PC-9 (cell line): ENCODE measurements around the gene NPY4R2. TPM values are rescaled to one million over a fixed set of nuclear protein-coding genes. Genes with fewer than 3 reads are reported as not detected.
A peak's percentile ranks its signal among the peaks of the same experiment; 100 is the strongest.
"Not testable (repeated sequence)": the region's sequence is repeated elsewhere in the genome, so short reads cannot be mapped to it uniquely, and the experiment has no call there.

Experiments
- BruUV-seq: library from RNA; stranded (reverse); fragments of 400-500 nt; replicated peaks from 2 replicates; lab custom pipeline; 2021; lab: Mats Ljungman, UMichigan
- CTCF ChIA-PET: fragments of 300-600 bp; sonication (Branson Sonifier 250); formaldehyde crosslinking; loops from one replicate; lab custom pipeline; 2022; ENCODE audit warnings: antibody characterized with exemption; lab: Charles Lee
- POLR2A ChIA-PET: fragments of 300-600 bp; sonication (Branson Sonifier 250); formaldehyde crosslinking; loops from one replicate; lab custom pipeline; 2022; ENCODE audit warnings: antibody characterized with exemption; ENCODE audit not compliant: unreplicated experiment; lab: Charles Lee
- DNase-seq, 2 experiments: peaks; one replicate each; pipeline versions ENCODE4 v3.0.0 to v3.0.0-alpha.2; 2015 to 2022; ENCODE audit warnings: mixed read lengths in 1 of 2
- H2AFZ ChIP-seq: fragments of 200-600 bp; sonication (generic); 2 replicates; pipeline ENCODE4 v1.8.1; 2017; ENCODE audit warnings: antibody characterized with exemption
- H3F3A ChIP-seq: fragments of 200-600 bp; sonication (generic); 2 replicates; pipeline ENCODE4 v1.8.1; 2017; ENCODE audit warnings: antibody characterized with exemption, mild to moderate bottlenecking, low read depth; ENCODE audit not compliant: insufficient read depth
- H3K27ac ChIP-seq: fragments of 200-600 bp; sonication (generic); 2 replicates; pipeline ENCODE4 v1.6.1; 2016; ENCODE audit warnings: mixed run types
- H3K27me3 ChIP-seq: fragments of 200-600 bp; sonication (generic); 2 replicates; pipeline ENCODE4 v1.6.1; 2016; ENCODE audit warnings: low read depth, mixed run types; ENCODE audit not compliant: insufficient read depth
- H3K36me3 ChIP-seq: fragments of 200-600 bp; sonication (generic); 2 replicates; pipeline ENCODE4 v1.6.1; 2016; ENCODE audit warnings: low read depth, mixed run types
- H3K4me1 ChIP-seq: fragments of 200-600 bp; sonication (generic); replicated peaks from 2 replicates; pipeline ENCODE4 v1.6.1; 2016; ENCODE audit warnings: mixed run types; ENCODE audit not compliant: insufficient read depth
- H3K4me2 ChIP-seq: fragments of 200-600 bp; sonication (generic); 2 replicates; pipeline ENCODE4 v1.6.1; 2017; ENCODE audit warnings: mixed run types
- H3K4me3 ChIP-seq: fragments of 200-600 bp; sonication (generic); 2 replicates; pipeline ENCODE4 v1.6.1; 2016; ENCODE audit warnings: mixed run types
- H3K79me2 ChIP-seq: fragments of 200-600 bp; sonication (generic); 2 replicates; pipeline ENCODE4 v1.6.1; 2017; ENCODE audit warnings: low read depth, mixed run types
- H3K9me2 ChIP-seq: fragments of 200-600 bp; sonication (generic); 2 replicates; pipeline ENCODE4 v1.8.1; 2017; ENCODE audit warnings: mild to moderate bottlenecking; ENCODE audit not compliant: insufficient read depth
- H3K9me3 ChIP-seq: fragments of 200-600 bp; sonication (generic); 2 replicates; pipeline ENCODE4 v1.8.1; 2016; ENCODE audit warnings: low read depth; ENCODE audit not compliant: insufficient read depth
- H4K20me1 ChIP-seq: fragments of 200-600 bp; sonication (generic); 2 replicates; pipeline ENCODE4 v1.8.1; 2017; ENCODE audit not compliant: insufficient read depth
- CTCF ChIP-seq: fragments of 200-600 bp; sonication (generic); conservative IDR thresholded peaks from 2 replicates; pipeline ENCODE4 v1.6.1; 2017; ENCODE audit warnings: mixed run types, antibody characterized with exemption, mild to moderate bottlenecking, moderate library complexity
- intact Hi-C: fragments of 100-400 bp; cut with micrococcal nuclease; formaldehyde crosslinking; loops from one replicate; pipeline ENCODE4 v1.10.0; 2022; ENCODE audit not compliant: unreplicated experiment
- total RNA-seq: library from RNA; stranded (reverse); gene quantifications from 2 replicates; pipeline ENCODE4 v1.2.3, GENCODE V29; 2021

Gene NPY4R2
- total RNA-seq, 1 experiment from 2014 or later: not detected

- DNase-seq, H3K9me3 ChIP-seq, H2AFZ ChIP-seq, H3K27me3 ChIP-seq, H4K20me1 ChIP-seq, H3K4me3 ChIP-seq, intact Hi-C loops, H3K27ac ChIP-seq, POLR2A ChIA-PET, H3K79me2 ChIP-seq, H3K36me3 ChIP-seq, CTCF ChIA-PET, H3K4me1 ChIP-seq, BruUV-seq, H3K4me2 ChIP-seq, H3F3A ChIP-seq, H3K9me2 ChIP-seq: not testable (repeated sequence)
Observed at GRCh38 chr10:47914052-47914451, 4.4 kb upstream of the NPY4R2 start.

DNA sequence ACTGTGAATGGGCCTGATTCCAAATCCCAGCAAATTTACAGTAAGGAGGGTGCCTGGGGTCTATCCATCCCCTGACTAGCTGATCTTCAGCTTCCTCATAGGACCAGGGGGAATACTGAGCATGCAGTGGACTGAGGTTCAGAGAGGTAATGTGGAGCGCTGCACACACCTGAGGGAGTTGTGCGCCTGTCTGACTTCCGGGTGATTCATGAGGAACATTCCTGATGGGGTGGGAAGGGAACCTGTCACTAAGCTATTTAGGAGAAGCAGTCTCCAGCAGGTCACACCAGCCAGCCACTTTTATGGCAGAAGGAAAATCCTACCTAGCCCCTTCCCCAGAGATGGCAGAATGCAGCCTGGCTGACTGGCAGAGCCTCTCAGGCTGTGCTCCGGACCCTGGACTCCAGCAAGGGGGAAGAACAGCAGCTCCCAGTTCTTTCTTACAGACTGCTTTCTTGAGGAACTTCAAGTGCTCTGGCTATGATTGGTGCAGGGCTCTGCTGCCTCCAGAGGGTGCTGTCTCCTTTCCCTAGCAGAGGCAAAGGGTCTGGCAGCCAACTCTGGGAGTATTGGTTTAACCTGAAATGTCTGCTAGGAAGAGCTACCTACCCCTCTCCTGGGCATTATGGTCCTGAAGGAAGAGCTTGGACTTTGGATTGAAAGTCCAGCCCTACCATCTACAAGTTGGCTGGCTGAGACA is 2.5 kb upstream of the NPY4R2 start:
- H3K4me3 ChIP-seq, H3K9me3 ChIP-seq, H3K36me3 ChIP-seq, H3K4me2 ChIP-seq, H3F3A ChIP-seq, H2AFZ ChIP-seq, H4K20me1 ChIP-seq, intact Hi-C loops, CTCF ChIA-PET, H3K4me1 ChIP-seq, H3K27me3 ChIP-seq, POLR2A ChIA-PET, BruUV-seq, H3K79me2 ChIP-seq, H3K9me2 ChIP-seq, H3K27ac ChIP-seq: not testable (repeated sequence)
- DNase-seq: peak in 1 of 2 experiments; percentile 40
- peak; percentile 55 for TF ChIP-seq CTCF

DNA sequence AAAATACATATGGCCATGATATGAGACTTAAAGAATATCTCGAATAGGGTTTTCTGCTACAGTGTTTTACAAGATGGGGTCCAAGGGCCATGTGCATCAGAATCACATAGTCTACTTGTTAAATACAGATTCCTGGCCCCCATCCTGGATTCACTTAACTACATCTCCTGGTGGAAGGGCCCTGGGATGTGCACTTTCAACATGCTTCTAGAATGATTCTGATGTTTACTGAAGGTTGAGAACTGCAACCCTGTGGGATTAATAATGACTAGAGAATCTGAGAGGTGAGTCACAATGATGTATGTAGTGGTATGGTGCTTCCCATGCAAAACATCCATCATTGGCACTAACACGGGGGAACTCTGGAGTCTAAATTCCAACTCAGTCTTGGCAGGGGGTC is 2.1 kb downstream of the NPY4R2 start:
- H3K4me1 ChIP-seq, H3K4me3 ChIP-seq, H3K36me3 ChIP-seq, CTCF ChIA-PET, H3K9me2 ChIP-seq, H4K20me1 ChIP-seq, H3F3A ChIP-seq, BruUV-seq, H3K27ac ChIP-seq, intact Hi-C loops, H3K27me3 ChIP-seq, H3K9me3 ChIP-seq, H2AFZ ChIP-seq, H3K4me2 ChIP-seq, POLR2A ChIA-PET, H3K79me2 ChIP-seq: not testable (repeated sequence)
- DNase-seq: peak in 1 of 2 experiments; percentile 30

- H3F3A ChIP-seq, DNase-seq, H3K4me1 ChIP-seq, H3K79me2 ChIP-seq, POLR2A ChIA-PET, H3K4me2 ChIP-seq, H3K9me3 ChIP-seq, H3K4me3 ChIP-seq, BruUV-seq, H3K9me2 ChIP-seq, H4K20me1 ChIP-seq, intact Hi-C loops, H3K27ac ChIP-seq, H2AFZ ChIP-seq, H3K36me3 ChIP-seq, CTCF ChIA-PET, H3K27me3 ChIP-seq: not testable (repeated sequence)
Observed at GRCh38 chr10:47922503-47922902, 4.0 kb downstream of the NPY4R2 start.

GRCh38 chr10:47924628-47925027 is 6.2 kb downstream of the NPY4R2 start:
- H3K4me2 ChIP-seq, DNase-seq, BruUV-seq, POLR2A ChIA-PET, H3K9me2 ChIP-seq, H3K9me3 ChIP-seq, H2AFZ ChIP-seq, H3K36me3 ChIP-seq, H3F3A ChIP-seq, H3K4me1 ChIP-seq, CTCF ChIA-PET, H3K27ac ChIP-seq, H4K20me1 ChIP-seq, H3K27me3 ChIP-seq, H3K79me2 ChIP-seq, H3K4me3 ChIP-seq, intact Hi-C loops: not testable (repeated sequence)

DNA sequence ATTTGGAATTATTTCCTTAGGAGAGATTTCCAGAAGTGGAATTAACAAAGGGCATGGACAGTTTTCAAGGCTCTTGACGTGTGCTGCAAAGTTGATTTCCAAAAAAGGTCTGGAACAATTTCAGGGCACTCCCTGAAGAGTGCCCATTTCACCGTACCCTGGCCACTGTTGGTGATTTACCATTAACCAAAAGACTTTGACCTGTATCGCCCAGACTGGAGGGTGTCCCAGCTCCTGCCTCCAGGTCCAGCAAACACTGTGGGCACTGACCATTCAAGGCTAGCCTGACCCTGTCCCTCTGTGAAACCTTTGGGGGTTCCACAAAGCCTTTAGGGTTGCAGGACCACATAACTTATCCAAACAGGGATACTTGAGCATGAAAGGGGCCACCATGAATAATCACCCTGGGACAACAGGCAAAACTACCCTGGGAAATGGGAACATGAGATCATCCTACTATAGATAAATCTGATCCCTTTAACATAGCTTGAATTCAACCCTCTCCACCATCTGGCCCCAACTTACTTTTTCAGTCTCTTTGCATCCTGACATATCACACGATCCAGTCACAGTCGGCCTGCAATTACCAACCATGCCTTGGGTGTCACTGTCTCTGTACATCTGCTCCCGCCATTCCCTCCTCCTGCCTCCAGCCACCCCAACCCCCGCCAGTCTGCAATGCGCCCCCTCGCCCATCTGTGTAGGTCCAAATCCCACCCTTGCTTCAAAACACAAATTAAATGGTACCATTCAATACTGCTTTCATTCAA is 8.9 kb downstream of the NPY4R2 start:
- H3K36me3 ChIP-seq, H3K4me2 ChIP-seq, BruUV-seq, H3K4me3 ChIP-seq, H3F3A ChIP-seq, POLR2A ChIA-PET, H3K27ac ChIP-seq, H3K9me3 ChIP-seq, H3K9me2 ChIP-seq, H3K79me2 ChIP-seq, CTCF ChIA-PET, intact Hi-C loops, H4K20me1 ChIP-seq, DNase-seq, H3K4me1 ChIP-seq, H2AFZ ChIP-seq, H3K27me3 ChIP-seq: not testable (repeated sequence)
